HL-60 (cell line): ENCODE data around the gene APOBEC2.

Source experiments
- POLR2AphosphoS5 ChIP-seq: IDR thresholded peaks from 2 replicates; pipeline ENCODE4 v1.6.1; 2012; ENCODE audit warnings: low read depth
- SPI1 ChIP-seq: IDR thresholded peaks from 2 replicates; pipeline ENCODE4 v1.6.1; 2012; ENCODE audit warnings: low read depth, mild to moderate bottlenecking, borderline replicate concordance
- TF ChIP-seq, protein P1 (sequence below): IDR thresholded peaks from one replicate; pipeline ENCODE4 v1.5.1; 2011; ENCODE audit warnings: low read length, control low read depth, inconsistent platforms; ENCODE audit not compliant: insufficient read depth
- TF ChIP-seq, protein P2 (sequence below): IDR thresholded peaks from 2 replicates; pipeline ENCODE4 v1.6.1; 2012; ENCODE audit warnings: low read depth; ENCODE audit not compliant: insufficient replicate concordance

DNA sequence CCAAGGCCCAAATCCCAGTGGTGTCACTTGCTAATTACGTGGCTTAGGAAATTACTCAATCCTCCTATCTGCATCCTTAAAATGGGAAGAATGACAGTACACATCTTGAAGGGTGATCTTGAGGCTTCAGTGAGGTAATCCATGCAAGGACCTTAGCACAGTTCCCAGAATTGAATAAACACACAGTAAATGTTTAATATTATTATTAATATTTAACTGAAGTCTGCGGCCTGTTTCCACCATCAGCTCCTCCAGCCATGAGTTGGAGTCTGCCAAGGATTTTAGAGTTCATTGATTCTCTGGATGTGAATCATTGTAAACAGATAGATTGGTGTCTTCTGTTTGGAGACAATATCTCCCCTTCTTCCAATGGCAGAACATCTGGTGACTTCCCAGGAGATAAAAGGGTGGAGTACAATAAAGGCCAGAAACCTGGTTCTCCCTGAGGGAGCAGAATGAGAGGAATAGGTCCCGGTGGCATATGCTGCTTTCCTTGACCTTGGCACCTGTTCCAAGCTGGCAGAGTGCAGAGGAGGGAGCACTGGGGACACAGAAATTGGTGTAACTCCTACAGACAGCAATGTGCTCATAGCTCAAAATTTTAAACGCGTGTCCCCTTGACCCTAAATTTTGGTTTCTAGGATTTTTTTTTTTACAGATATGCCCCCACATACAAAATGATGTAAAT, 39.4 kb upstream of the APOBEC2 start:
- TF ChIP-seq POLR2AphosphoS5 = no peak
- TF ChIP-seq, protein P1, sequence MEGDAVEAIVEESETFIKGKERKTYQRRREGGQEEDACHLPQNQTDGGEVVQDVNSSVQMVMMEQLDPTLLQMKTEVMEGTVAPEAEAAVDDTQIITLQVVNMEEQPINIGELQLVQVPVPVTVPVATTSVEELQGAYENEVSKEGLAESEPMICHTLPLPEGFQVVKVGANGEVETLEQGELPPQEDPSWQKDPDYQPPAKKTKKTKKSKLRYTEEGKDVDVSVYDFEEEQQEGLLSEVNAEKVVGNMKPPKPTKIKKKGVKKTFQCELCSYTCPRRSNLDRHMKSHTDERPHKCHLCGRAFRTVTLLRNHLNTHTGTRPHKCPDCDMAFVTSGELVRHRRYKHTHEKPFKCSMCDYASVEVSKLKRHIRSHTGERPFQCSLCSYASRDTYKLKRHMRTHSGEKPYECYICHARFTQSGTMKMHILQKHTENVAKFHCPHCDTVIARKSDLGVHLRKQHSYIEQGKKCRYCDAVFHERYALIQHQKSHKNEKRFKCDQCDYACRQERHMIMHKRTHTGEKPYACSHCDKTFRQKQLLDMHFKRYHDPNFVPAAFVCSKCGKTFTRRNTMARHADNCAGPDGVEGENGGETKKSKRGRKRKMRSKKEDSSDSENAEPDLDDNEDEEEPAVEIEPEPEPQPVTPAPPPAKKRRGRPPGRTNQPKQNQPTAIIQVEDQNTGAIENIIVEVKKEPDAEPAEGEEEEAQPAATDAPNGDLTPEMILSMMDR = no peak
- TF ChIP-seq, protein P2, sequence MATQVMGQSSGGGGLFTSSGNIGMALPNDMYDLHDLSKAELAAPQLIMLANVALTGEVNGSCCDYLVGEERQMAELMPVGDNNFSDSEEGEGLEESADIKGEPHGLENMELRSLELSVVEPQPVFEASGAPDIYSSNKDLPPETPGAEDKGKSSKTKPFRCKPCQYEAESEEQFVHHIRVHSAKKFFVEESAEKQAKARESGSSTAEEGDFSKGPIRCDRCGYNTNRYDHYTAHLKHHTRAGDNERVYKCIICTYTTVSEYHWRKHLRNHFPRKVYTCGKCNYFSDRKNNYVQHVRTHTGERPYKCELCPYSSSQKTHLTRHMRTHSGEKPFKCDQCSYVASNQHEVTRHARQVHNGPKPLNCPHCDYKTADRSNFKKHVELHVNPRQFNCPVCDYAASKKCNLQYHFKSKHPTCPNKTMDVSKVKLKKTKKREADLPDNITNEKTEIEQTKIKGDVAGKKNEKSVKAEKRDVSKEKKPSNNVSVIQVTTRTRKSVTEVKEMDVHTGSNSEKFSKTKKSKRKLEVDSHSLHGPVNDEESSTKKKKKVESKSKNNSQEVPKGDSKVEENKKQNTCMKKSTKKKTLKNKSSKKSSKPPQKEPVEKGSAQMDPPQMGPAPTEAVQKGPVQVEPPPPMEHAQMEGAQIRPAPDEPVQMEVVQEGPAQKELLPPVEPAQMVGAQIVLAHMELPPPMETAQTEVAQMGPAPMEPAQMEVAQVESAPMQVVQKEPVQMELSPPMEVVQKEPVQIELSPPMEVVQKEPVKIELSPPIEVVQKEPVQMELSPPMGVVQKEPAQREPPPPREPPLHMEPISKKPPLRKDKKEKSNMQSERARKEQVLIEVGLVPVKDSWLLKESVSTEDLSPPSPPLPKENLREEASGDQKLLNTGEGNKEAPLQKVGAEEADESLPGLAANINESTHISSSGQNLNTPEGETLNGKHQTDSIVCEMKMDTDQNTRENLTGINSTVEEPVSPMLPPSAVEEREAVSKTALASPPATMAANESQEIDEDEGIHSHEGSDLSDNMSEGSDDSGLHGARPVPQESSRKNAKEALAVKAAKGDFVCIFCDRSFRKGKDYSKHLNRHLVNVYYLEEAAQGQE = no peak
- TF ChIP-seq SPI1 = no peak
